HG02981 (cell line): ENCODE measurements around the gene ABCF1.

Experiments used
- ATAC-seq: cut with Tn5 transposase; IDR thresholded peaks from one replicate; pipeline ENCODE4 v1.9.1; 2021; ENCODE audit warnings: mild to moderate bottlenecking, moderate library complexity; ENCODE audit not compliant: unreplicated experiment

Gene ABCF1

DNA sequence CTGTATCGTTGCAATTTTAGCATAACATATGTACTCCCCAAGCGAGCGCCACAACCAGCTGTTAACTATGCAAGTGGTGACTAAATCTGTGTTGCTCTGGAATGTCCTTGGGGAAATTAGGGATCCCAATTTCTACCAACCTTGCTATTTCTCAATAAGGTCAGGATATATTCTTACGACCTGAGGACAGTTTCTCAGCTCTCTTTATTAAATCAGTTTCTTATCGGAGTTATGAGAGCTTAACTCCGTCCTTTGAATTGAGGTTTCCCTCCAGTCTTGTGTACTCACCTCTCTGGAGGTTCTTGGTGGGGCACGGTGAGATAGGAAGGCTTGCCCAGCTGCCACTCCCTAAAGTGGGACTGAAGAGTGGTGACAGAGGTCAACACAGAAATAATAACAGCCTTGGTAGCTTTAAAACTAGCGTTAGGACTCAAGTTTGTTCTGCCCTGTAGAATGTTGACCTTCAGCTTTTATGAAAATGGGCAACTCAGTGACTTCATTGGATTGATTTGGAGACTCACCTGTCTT, 47.1 kb downstream of the ABCF1 start:
- ATAC-seq = no peak

DNA sequence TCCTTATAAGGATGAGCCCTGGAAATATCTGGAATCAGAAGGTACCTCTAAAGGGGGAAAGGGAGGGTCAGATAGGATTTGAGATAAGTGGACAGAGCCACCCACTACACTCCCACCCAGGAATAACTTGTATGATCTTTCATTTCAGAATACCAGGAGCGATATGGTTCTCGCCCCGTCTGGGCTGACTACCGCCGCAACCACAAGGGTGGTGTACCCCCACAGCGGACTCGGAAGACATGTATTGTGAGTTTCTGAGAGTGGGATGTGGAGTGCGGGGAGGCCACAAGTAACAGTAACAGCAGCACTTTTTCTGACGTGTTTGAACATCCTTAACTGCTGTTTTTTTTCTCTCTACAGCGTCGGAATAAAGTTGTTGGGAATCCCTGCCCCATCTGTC, 48.3 kb downstream of the ABCF1 start:
- no peak for ATAC-seq

DNA sequence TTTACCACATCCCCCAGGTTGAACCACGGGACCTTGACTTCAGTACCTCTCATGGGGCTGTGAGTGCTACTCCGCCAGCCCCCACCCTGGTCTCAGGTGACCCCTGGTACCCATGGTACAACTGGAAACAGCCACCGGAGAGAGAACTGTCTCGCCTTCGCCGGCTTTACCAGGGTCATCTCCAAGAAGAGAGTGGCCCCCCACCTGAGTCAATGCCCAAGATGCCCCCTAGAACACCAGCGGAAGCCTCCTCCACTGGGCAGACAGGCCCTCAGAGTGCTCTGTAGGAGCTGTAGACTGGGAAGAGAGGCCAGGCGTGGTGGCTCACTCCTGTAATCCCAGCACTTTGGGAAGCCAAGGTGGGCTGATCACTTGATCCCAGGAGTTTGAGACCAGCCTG, 54.3 kb downstream of the ABCF1 start:
- no peak for ATAC-seq

DNA sequence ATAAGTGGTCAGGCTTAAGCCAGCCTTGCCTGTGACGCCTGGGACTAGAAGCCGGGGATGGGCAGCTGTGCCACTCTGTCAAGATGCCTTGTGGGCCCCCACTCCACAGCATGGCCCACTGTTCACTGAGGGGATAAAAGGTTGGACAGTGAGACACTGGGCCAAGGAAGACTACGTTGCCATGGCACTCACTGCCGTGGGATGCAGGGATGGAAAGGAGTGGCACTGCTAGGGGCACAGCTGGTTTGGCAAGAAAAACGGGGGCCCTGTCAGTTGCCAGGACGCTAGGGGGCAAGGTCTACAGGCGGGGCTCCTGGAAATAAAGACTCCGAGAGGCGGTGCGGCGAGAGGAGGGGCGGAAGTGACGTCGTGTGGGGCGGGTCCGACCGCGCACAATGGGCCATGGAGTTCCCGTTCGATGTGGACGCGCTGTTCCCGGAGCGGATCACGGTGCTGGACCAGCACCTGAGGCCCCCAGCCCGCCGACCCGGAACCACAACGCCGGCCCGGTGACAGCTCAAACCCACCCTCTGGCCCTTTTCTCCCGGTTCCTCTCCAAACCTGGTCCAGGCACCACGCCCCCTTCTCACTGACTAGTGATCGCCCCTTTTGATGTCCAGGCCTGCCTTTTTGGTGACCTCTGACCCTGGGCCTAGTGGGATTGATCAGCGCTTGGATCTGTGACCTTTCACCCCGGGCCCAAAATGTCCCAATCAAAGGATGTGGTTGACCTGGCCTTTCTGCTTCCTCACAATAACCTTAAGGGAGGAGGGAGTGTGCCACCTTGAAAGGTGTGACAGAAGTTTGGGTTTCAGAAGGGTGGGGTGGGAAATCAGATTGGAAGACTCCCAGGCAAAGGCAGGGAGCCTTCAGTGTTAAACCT, 55.5 kb downstream of the ABCF1 start, which contains the start of gene ATAT1:
ATAT1 (plus strand) TSS at position 391 of the 883 bp plus-strand sequence.
- ATAC-seq = peak; percentile 81

DNA sequence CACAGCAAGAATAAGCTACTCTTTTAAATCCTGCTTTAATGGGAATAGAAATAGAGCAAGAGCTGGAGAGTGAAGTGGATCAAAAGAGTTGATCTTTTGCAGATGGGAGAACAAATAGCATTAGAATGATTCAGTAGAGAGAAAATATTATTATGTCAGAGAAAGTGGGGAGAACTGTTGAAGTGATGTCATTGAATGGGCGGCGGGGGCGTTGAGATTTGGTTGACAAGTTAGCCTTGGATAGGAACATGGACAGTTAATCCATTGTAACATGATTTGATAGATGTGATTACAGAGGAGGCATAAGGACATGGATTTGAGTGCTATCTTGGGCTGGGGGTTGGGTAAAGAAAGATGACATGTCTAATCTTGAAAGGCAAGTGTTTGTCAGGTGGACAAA, 64.6 kb downstream of the ABCF1 start:
- no peak for ATAC-seq

DNA sequence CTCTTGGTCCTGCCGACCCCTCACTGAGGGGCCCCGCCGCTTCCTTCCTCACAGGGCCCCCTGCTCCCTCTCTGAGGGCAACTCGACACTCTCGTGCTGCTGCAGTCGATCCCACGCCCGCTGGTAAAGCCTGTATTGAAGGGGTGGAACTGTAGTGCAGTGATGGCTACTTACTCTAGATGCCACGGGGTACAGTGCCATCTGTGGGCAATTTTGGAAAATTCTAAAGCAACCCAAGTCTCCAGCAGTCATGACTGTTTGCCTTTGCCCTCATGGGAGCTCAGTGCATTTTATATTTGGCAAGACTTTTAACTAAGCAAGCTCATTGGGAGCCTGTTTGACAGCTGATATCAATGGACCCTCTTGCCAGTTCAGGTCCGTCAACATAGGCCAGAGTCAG, 69.2 kb downstream of the ABCF1 start:
- ATAC-seq = no peak

DNA sequence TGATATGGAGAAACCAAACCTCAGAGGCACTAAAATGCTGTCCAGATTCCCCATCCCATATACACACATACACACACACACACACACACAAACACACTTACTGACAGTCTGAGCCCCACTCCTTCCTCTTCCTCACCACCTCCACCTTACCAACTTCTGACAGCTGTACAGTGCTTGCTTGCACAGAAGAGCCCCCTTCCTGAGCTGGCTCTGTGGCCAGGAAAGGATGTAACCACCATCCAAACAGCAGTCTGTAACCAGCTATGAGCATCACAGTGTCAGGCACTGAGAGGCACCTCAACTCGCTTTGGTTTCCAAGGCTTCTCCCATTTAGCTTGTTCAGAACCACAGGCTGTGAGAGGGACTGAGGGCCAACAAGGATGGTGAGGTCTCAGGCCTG, 69.8 kb downstream of the ABCF1 start:
- ATAC-seq = no peak
